K562 (cell line): ENCODE results near the gene ENSA. TPM values are rescaled to one million over a fixed set of nuclear protein-coding genes. Genes with fewer than 3 reads are reported as not detected.

ENCODE experiments used
- CGGBP1 ChIP-seq: fragments of 250-450 bp; sonication (Bioruptor Pico); IDR thresholded peaks from 2 replicates; pipeline ENCODE4 v1.9.0; 2021; ENCODE audit warnings: mild to moderate bottlenecking
- GTF2E2 ChIP-seq: fragments of 200-800 bp; sonication (Bioruptor generic); IDR thresholded peaks from 2 replicates; pipeline ENCODE4 v1.6.1; 2016; ENCODE audit warnings: missing genetic modification characterization, missing compliant biosample characterization
- HDGF ChIP-seq: fragments of 450-650 bp; IDR thresholded peaks from 2 replicates; pipeline ENCODE4 v1.6.1; 2016
- ID3 ChIP-seq, 2 experiments: fragments of 250-450 bp in 1 of 2; fragments of 450-650 bp in 1 of 2; sonication (Bioruptor Pico) in 1 of 2; IDR thresholded peaks; 2 replicates each; pipeline versions ENCODE4 v1.6.1 to v1.8.0; 2016 to 2021; ENCODE audit warnings: mild to moderate bottlenecking in 2 of 2, moderate library complexity in 2 of 2, missing compliant biosample characterization in 1 of 2, missing genetic modification characterization in 1 of 2
- KAT2B ChIP-seq: IDR thresholded peaks from one replicate; pipeline ENCODE4 v1.6.1; 2012; ENCODE audit warnings: low read depth, mild to moderate bottlenecking, control low read depth, inconsistent platforms, low read length, moderate library complexity
- KLF1 ChIP-seq: fragments of 450-650 bp; IDR thresholded peaks from 2 replicates; pipeline ENCODE4 v1.6.1; 2016; ENCODE audit warnings: missing genetic modification characterization, missing compliant biosample characterization
- KLF6 ChIP-seq: fragments of 250-450 bp; sonication (Bioruptor Pico); IDR thresholded peaks from 2 replicates; pipeline ENCODE4 v1.4.0; 2020; ENCODE audit warnings: mild to moderate bottlenecking, moderate library complexity, borderline replicate concordance
- MAX ChIP-seq: sonication (generic); formaldehyde crosslinking; IDR thresholded peaks from 2 replicates; pipeline ENCODE4 v1.9.0; 2022; ENCODE audit warnings: mild to moderate bottlenecking, missing genetic modification reagents
- NFRKB ChIP-seq: fragments of 450-650 bp; IDR thresholded peaks from 2 replicates; pipeline ENCODE4 v1.6.1; 2016; ENCODE audit warnings: low read depth
- NKRF ChIP-seq: fragments of 450-650 bp; IDR thresholded peaks from 2 replicates; pipeline ENCODE4 v1.6.1; 2016; ENCODE audit warnings: borderline replicate concordance
- PBX2 ChIP-seq, 2 experiments: IDR thresholded peaks in 1 of 2; conservative IDR thresholded peaks in 1 of 2; 2 replicates each; pipeline ENCODE4 v1.6.1; 2016; ENCODE audit warnings: low read depth in 2 of 2, mild to moderate bottlenecking in 1 of 2, missing compliant biosample characterization in 1 of 2, missing genetic modification characterization in 1 of 2, moderate library complexity in 1 of 2
- PRMT5 ChIP-seq: sonication (generic); formaldehyde crosslinking; IDR thresholded peaks from 2 replicates; pipeline ENCODE4 v1.5.0; 2020; ENCODE audit warnings: missing genetic modification reagents
- RBBP5 ChIP-seq: fragments of 200-600 bp; sonication (generic); IDR thresholded peaks from 2 replicates; pipeline ENCODE4 v1.6.1; 2012; ENCODE audit warnings: borderline replicate concordance, mild to moderate bottlenecking, low read length, control low read depth, inconsistent platforms; ENCODE audit not compliant: insufficient read depth, poor library complexity, severe bottlenecking
- SNIP1 ChIP-seq: fragments of 450-650 bp; IDR thresholded peaks from 2 replicates; pipeline ENCODE4 v1.7.1; 2017; ENCODE audit warnings: low read depth, mild to moderate bottlenecking
- VEZF1 ChIP-seq: fragments of 200-800 bp; sonication (Bioruptor generic); IDR thresholded peaks from 2 replicates; pipeline ENCODE4 v1.6.1; 2017; ENCODE audit warnings: missing genetic modification characterization, missing compliant biosample characterization
- ZNF280B ChIP-seq: fragments of 250-450 bp; sonication (Bioruptor Pico); IDR thresholded peaks from 2 replicates; pipeline ENCODE4 v1.5.1; 2021; ENCODE audit warnings: mild to moderate bottlenecking
- polyA plus RNA-seq, 8 experiments: library from polyadenylated mRNA; depleted of rRNA in 4 of 8; stranded (reverse) in 5 of 8; unstranded in 3 of 8; fragments of >200 nt; fragmentation: Nextera tagmentation in 2 of 8; fragmentation: Illumina TruSeq in 1 of 8; extraction: Ambion mirVana in 2 of 8; extraction: Trizol in 1 of 8; gene quantifications; 2 replicates each; pipeline versions ENCODE4 v1.2.1 to v1.2.3, GENCODE V29; 2011 to 2014; ENCODE audit warnings: inconsistent platforms in 1 of 8, missing spikeins in 1 of 8
- total RNA-seq, 7 experiments: library from RNA; depleted of rRNA in 6 of 7; stranded (reverse); fragments of >200 nt in 6 of 7; fragmentation: Illumina TruSeq in 2 of 7; extraction: Trizol in 2 of 7; gene quantifications; 2 replicates each; pipeline versions ENCODE4 v1.2.1 to v1.2.3, GENCODE V29; 2011 to 2021; ENCODE audit warnings: low replicate concordance in 1 of 7

Gene ENSA
- total and polyA plus RNA-seq, 9 of the 15 experiments (the other 6 are each of a cell fraction or from before 2014, with no cell fraction given), result 68.1 to 605 (median 188) TPM

GRCh38 chr1:150613061-150613920 lies 16.1 kb downstream of the ENSA start (continued):
- TF ChIP-seq MAX (CRISPR knock-in tag), result no peak
- peak; percentile 78 for TF ChIP-seq KLF6 (CRISPR knock-in tag)
- TF ChIP-seq SNIP1, result no peak
- no peak for TF ChIP-seq CGGBP1 (CRISPR knock-in tag)
- TF ChIP-seq HDGF, result no peak
- TF ChIP-seq NFRKB, result peak; percentile 76; the same call in 1 of the 2 replicates
- TF ChIP-seq PBX2 (CRISPR knock-in tag; IDR thresholded peaks at IDR 0.05; ENCODE audit: low read depth), result no peak
- TF ChIP-seq PBX2 (tag; conservative IDR thresholded peaks at IDR 0.05; ENCODE audit: low read depth), result peak; percentile 90
- TF ChIP-seq NKRF, result no peak
- TF ChIP-seq PRMT5 (CRISPR knock-in tag), result no peak
- no peak for TF ChIP-seq KAT2B
- 0 out of 2 replicates have a peak, but pooled peaks have one; percentile 17 for TF ChIP-seq ZNF280B
- no peak for TF ChIP-seq KLF1 (tag)
- no peak for TF ChIP-seq RBBP5
- TF ChIP-seq GTF2E2 (tag), result no peak
- TF ChIP-seq VEZF1, result peak; percentile 34; the same call in 1 of the 2 replicates
- TF ChIP-seq ID3 (CRISPR knock-in tag; IDR thresholded peaks at IDR 0.05), result no peak
- peak; percentile 52; the same call in 1 of the 2 replicates for TF ChIP-seq ID3 (tag; IDR thresholded peaks at IDR 0.05)
